Ovary (tissue), 3 donors: ENCODE measurements around the gene MEMO1.

Experiments
- CTCF ChIP-seq, 3 donors: fragments of 450-650 bp in 2 of 3; fragments of 200-600 bp in 1 of 3; IDR thresholded peaks; one replicate each; pipeline versions ENCODE4 v1.5.1 to v1.8.0; 2016 to 2022; ENCODE audit warnings: antibody characterized with exemption in 3 of 3, mild to moderate bottlenecking in 1 of 3
- POLR2A ChIP-seq: fragments of 450-650 bp; IDR thresholded peaks from one replicate; pipeline ENCODE4 v1.6.1; 2017; ENCODE audit warnings: antibody characterized with exemption, mild to moderate bottlenecking, moderate library complexity
- donor health status: DM: no; HTN: no; CAD: no.

GRCh38 chr2:32051836-32052439, 41.1 kb upstream of the MEMO1 start:
- no peak for TF ChIP-seq CTCF (IDR thresholded peaks at IDR 0.05)
- no peak for TF ChIP-seq POLR2A
